Measurements from ENCODE around the gene PTPRG. TPM values are rescaled to one million over a fixed set of nuclear protein-coding genes. Genes with fewer than 3 reads are reported as not detected.

PTPRG gene
- total RNA-seq, 1 donor from 2014 or later, result 80.7 TPM

- no peak for DNase-seq (ENCODE audit: low spot score)
- Mint-ChIP-seq H3K27me3 (ENCODE audit: unreplicated experiment) (peaks cover 8% of the 10 kb centered on the region), H3K4me3 (ENCODE audit: unreplicated experiment) (no peak overlapping the region), H3K27ac (ENCODE audit: unreplicated experiment) (peak overlapping the region; percentile 89), H3K9me3 (ENCODE audit: unreplicated experiment) (no peaks in the 10 kb centered on the region), H3K4me1 (ENCODE audit: unreplicated experiment) (peaks cover 52% of the 10 kb centered on the region), H3K36me3 (ENCODE audit: low read depth, unreplicated experiment) (peaks cover 7% of the 10 kb centered on the region)
- no peak for TF ChIP-seq CTCF (IDR thresholded peaks at IDR 0.05; ENCODE audit: unreplicated experiment)
Measured at GRCh38 chr3:62145086-62145757, 583.9 kb downstream of the PTPRG start.

DNA sequence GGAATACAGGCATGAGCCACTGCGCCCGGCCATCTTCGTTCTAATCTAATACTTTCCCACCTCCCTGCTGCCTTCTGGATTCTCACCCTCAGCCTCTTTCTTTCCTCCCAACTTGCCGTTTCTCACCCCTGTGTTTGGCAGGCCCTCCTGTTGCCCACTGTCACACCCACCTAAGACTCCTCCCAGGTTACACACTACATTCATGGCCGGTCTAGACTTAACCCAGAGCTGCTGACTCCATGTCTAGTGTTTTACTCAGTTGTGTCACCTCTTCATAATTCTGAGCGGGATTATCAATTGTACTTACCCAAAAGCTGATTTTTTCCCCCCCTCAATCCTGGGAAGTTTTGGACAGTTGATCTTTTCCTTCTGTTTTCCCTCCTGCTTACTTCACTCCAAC, 588.2 kb downstream of the PTPRG start:
- no peak for DNase-seq (ENCODE audit: low spot score)
- Mint-ChIP-seq H3K27me3 (ENCODE audit: unreplicated experiment) (peaks cover 6% of the 10 kb centered on the region), H3K4me3 (ENCODE audit: unreplicated experiment) (no peak overlapping the region), H3K4me1 (ENCODE audit: unreplicated experiment) (peaks cover 33% of the 10 kb centered on the region), H3K9me3 (ENCODE audit: unreplicated experiment) (no peaks in the 10 kb centered on the region), H3K27ac (ENCODE audit: unreplicated experiment) (no peak overlapping the region), H3K36me3 (ENCODE audit: low read depth, unreplicated experiment) (peaks cover 3% of the 10 kb centered on the region)
- no peak for TF ChIP-seq CTCF (IDR thresholded peaks at IDR 0.05; ENCODE audit: unreplicated experiment)

DNA sequence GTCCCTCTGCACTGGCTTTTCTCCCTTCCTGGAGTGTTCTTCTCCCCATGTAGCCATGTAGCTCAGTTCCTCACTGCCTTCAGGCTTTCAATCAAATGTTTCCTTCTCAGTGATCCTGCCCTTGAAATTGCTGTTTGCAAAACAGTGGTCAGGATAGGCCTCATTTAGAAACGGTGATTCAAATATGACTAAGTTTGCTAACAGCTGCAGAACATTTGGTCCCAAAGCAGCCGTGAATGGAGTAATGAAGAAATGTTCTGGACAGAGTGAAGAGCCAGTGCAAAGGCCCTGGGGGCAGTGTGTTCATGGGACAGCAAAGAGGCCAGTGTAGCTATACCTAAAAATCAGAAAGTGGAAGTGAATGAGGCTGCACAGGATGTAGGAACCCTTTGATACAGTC, 588.6 kb downstream of the PTPRG start:
- no peak for TF ChIP-seq CTCF (IDR thresholded peaks at IDR 0.05; ENCODE audit: unreplicated experiment)
- H3K27me3 Mint-ChIP-seq (ENCODE audit: unreplicated experiment), result peaks cover 8% of the 10 kb centered on the region
- no peak overlapping the region for H3K27ac Mint-ChIP-seq (ENCODE audit: unreplicated experiment)
- no peak overlapping the region for H3K4me3 Mint-ChIP-seq (ENCODE audit: unreplicated experiment)
- H3K36me3 Mint-ChIP-seq (ENCODE audit: low read depth, unreplicated experiment), result peaks cover 3% of the 10 kb centered on the region
- DNase-seq (ENCODE audit: low spot score), result no peak
- peaks cover 30% of the 10 kb centered on the region for H3K4me1 Mint-ChIP-seq (ENCODE audit: unreplicated experiment)
- H3K9me3 Mint-ChIP-seq (ENCODE audit: unreplicated experiment), result no peaks in the 10 kb centered on the region

DNA sequence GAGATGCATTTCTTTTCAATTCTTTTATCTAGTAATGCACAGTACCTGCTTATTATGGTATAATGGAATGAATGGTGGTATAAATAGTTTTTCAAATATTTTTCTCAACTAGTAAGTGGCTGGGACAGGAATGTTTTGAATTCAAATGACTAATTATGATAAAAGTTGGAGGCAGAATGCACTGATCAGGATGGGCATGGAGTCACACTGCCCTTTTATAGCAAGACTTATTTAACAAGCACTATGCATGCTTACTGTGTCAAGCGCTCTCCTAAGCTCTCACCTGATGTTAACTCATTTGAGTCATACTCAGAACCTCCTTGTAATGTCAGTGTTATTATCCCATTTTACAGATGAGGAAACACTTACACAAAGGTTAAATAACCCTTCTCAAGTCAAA, 590.2 kb downstream of the PTPRG start:
- peaks cover 3% of the 10 kb centered on the region for H3K36me3 Mint-ChIP-seq (ENCODE audit: low read depth, unreplicated experiment)
- no peak overlapping the region for H3K4me3 Mint-ChIP-seq (ENCODE audit: unreplicated experiment)
- H3K9me3 Mint-ChIP-seq (ENCODE audit: unreplicated experiment), result no peaks in the 10 kb centered on the region
- no peak overlapping the region for H3K27ac Mint-ChIP-seq (ENCODE audit: unreplicated experiment)
- TF ChIP-seq CTCF (IDR thresholded peaks at IDR 0.05; ENCODE audit: unreplicated experiment), result no peak
- peaks cover 8% of the 10 kb centered on the region for H3K27me3 Mint-ChIP-seq (ENCODE audit: unreplicated experiment)
- peaks cover 19% of the 10 kb centered on the region for H3K4me1 Mint-ChIP-seq (ENCODE audit: unreplicated experiment)
- no peak for DNase-seq (ENCODE audit: low spot score)

DNA sequence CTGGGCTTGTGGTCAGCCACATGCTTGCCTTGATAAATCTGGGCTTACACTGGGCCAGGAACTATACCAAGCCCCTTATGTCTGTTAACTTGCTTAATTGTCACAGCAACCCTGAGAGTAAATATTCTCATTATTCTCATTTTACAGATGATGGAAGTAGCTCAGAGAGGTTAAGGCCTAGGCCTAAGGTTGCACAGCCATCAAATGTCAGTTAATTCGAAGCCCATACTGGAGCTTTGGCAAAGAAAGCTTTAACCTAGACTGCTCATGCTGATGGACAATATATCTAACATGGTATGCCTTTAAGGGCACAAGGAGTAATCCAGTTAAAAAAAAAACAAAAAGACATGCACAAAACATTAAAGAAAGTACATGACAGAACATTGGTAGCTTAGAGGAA, 591.9 kb downstream of the PTPRG start:
- peaks cover 14% of the 10 kb centered on the region for H3K4me1 Mint-ChIP-seq (ENCODE audit: unreplicated experiment)
- DNase-seq (ENCODE audit: low spot score), result no peak
- H3K27me3 Mint-ChIP-seq (ENCODE audit: unreplicated experiment), result peaks cover 7% of the 10 kb centered on the region
- H3K36me3 Mint-ChIP-seq (ENCODE audit: low read depth, unreplicated experiment), result peaks cover 6% of the 10 kb centered on the region
- no peak for TF ChIP-seq CTCF (IDR thresholded peaks at IDR 0.05; ENCODE audit: unreplicated experiment)
- H3K27ac Mint-ChIP-seq (ENCODE audit: unreplicated experiment), result no peak overlapping the region
- no peak overlapping the region for H3K4me3 Mint-ChIP-seq (ENCODE audit: unreplicated experiment)
- no peaks in the 10 kb centered on the region for H3K9me3 Mint-ChIP-seq (ENCODE audit: unreplicated experiment)

All from endothelial cell (in vitro differentiated cells).